Measurements from ENCODE around the gene KRT36. TPM values are rescaled to one million over a fixed set of nuclear protein-coding genes. Genes with fewer than 3 reads are reported as not detected.

Gene KRT36
- total RNA-seq, 1 experiment from 2014 or later: not detected

DNA sequence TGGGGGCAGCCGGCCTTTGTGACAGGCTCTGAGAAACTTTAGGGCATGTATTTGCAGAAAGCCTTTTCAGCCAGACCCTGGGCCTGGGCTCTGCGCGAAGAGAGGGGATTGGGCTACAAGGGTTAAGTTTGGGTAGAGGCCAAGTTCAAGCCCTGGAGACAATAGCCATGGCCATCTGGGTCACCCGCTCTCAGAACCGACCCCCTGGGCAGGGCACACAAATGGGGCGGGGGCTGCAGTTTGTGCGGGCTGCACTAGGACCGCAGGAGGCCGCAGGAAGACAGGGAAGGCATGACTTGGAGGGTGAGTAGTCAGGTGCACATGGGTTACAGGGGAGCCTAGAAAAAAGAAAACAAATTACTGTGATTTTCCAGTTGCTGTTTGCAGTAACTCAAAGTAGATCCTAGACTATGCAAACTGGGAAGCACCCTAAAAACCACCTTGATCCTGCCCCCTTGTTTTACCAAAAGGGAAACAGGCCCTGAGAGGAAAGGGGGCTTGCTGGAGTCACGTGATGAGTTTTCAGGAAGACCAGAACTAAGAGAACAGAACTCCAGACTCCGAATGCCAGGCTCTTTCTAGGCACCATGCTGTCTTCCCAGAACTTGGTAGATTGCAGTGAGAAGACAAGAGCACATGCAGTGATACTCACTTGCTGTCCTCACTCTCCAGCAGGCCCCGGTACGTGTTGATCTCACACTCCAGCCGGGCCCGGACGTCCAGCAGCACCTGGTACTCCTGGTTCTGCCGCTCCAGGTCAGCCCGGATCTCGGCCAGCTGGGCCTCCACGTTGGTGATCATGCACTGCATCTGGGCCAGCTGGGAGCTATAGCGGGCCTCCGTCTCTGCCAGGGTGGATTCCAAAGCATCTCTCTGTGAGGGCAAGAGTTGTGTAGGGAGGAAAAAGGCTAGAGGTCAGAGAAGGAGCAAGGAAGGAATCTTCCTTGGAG lies 12.6 kb downstream of the KRT36 start:
- POLR2A ChIA-PET: no interaction called here
- Mint-ChIP-seq H3K9me3 (ENCODE audit: unreplicated experiment) (no peaks in the 10 kb centered on the region), H3K27me3 (ENCODE audit: insufficient read depth, unreplicated experiment) (no peaks in the 10 kb centered on the region), H3K4me1 (ENCODE audit: low read depth, unreplicated experiment) (no peaks in the 10 kb centered on the region), H3K27ac (ENCODE audit: unreplicated experiment) (no peak overlapping the region), H3K36me3 (ENCODE audit: insufficient read depth, unreplicated experiment) (no peaks in the 10 kb centered on the region), H3K4me3 (ENCODE audit: unreplicated experiment) (no peak overlapping the region)
- TF ChIP-seq, protein P1, sequence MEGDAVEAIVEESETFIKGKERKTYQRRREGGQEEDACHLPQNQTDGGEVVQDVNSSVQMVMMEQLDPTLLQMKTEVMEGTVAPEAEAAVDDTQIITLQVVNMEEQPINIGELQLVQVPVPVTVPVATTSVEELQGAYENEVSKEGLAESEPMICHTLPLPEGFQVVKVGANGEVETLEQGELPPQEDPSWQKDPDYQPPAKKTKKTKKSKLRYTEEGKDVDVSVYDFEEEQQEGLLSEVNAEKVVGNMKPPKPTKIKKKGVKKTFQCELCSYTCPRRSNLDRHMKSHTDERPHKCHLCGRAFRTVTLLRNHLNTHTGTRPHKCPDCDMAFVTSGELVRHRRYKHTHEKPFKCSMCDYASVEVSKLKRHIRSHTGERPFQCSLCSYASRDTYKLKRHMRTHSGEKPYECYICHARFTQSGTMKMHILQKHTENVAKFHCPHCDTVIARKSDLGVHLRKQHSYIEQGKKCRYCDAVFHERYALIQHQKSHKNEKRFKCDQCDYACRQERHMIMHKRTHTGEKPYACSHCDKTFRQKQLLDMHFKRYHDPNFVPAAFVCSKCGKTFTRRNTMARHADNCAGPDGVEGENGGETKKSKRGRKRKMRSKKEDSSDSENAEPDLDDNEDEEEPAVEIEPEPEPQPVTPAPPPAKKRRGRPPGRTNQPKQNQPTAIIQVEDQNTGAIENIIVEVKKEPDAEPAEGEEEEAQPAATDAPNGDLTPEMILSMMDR (IDR thresholded peaks at IDR 0.05; ENCODE audit: insufficient read depth in 1 of 2, low read depth in 1 of 2, low read length in 1 of 2, severe bottlenecking in 1 of 2, unreplicated experiment in 1 of 2): no peak
- no peaks in the 10 kb centered on the region for H3K4me1 ChIP-seq
- H3K27me3 ChIP-seq (replicated peaks; ENCODE audit: control insufficient read depth, insufficient read depth, low read length): no peaks in the 10 kb centered on the region
- H3K36me3 ChIP-seq (ENCODE audit: control insufficient read depth, insufficient read depth, low read length): no peaks in the 10 kb centered on the region
- BruUV-seq (replicated peaks): no TSS peak
- H3K4me3 ChIP-seq (ENCODE audit: low read depth, low read length): no peak overlapping the region
- CTCF ChIA-PET: interaction anchor here (1.2 kb wide), 1 partner anchor 189 kb away, joined by 4 read pairs; no protein-coding TSS in a partner anchor
- no peaks in the 10 kb centered on the region for H3K9me3 ChIP-seq
- DNase-seq: no peak
- intact Hi-C loops (cut with micrococcal nuclease; ENCODE audit: unreplicated experiment): no loop called here

DNA sequence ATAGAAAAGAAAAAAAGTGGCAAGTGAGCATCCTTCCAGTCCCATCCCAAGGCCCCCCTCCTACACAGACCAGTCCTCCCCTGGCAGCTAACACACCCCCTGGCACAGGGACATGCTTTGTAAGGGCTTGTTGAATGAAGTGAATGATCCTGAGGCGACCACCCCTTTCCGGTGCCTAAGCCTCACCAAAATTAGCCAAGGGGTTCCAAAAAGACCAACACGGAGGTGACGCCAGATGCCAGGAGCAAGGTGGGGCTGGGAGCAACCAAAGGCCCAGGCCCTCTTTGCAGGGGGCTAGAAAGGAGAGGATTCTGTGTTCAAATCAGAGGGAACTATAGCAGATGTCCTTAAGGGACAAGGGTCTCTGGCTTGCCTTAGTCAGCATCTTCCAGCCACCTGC lies 14.3 kb downstream of the KRT36 start:
- ChIA-PET POLR2A (no interaction called here), CTCF (no interaction called here)
- Histone ChIP-seq H3K4me3 (ENCODE audit: low read depth, low read length) (no peak overlapping the region), H3K4me1 (no peaks in the 10 kb centered on the region), H3K27me3 (replicated peaks; ENCODE audit: control insufficient read depth, insufficient read depth, low read length) (no peaks in the 10 kb centered on the region), H3K9me3 (no peaks in the 10 kb centered on the region), H3K36me3 (ENCODE audit: control insufficient read depth, insufficient read depth, low read length) (no peaks in the 10 kb centered on the region)
- intact Hi-C loops (cut with micrococcal nuclease; ENCODE audit: unreplicated experiment): no loop called here
- Mint-ChIP-seq H3K4me3 (ENCODE audit: unreplicated experiment) (no peak overlapping the region), H3K27me3 (ENCODE audit: insufficient read depth, unreplicated experiment) (no peaks in the 10 kb centered on the region), H3K4me1 (ENCODE audit: low read depth, unreplicated experiment) (no peaks in the 10 kb centered on the region), H3K9me3 (ENCODE audit: unreplicated experiment) (no peaks in the 10 kb centered on the region), H3K27ac (ENCODE audit: unreplicated experiment) (no peak overlapping the region), H3K36me3 (ENCODE audit: insufficient read depth, unreplicated experiment) (no peaks in the 10 kb centered on the region)
- DNase-seq: no peak
- BruUV-seq (replicated peaks): no TSS peak
- TF ChIP-seq, protein P1 (IDR thresholded peaks at IDR 0.05; ENCODE audit: insufficient read depth in 1 of 2, low read depth in 1 of 2, low read length in 1 of 2, severe bottlenecking in 1 of 2, unreplicated experiment in 1 of 2): no peak

DNA sequence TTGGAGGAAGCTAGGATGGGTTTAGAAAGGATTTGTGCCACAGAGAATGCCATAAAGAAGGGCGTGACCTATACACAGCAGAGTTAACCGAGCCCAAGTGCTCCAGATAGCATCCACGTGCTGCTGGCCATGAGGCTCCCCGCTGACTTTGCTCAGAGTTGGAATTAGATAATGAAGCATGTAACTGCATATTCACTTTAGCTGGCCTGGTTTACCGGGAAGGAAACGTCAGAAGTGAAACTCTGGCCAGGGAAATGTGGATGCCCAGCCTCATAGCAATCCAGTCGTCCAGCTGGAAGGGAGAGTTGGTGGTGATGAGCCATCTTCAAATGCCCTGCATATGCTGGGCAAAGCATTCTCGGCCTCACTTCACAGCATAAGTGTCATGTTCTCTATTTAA lies 14.8 kb downstream of the KRT36 start:
- H3K27ac Mint-ChIP-seq (ENCODE audit: unreplicated experiment): no peak overlapping the region
- no peak for DNase-seq
- POLR2A ChIA-PET: no interaction called here
- H3K4me3 Mint-ChIP-seq (ENCODE audit: unreplicated experiment): no peak overlapping the region
- TF ChIP-seq, protein P1 (IDR thresholded peaks at IDR 0.05; ENCODE audit: insufficient read depth in 1 of 2, low read depth in 1 of 2, low read length in 1 of 2, severe bottlenecking in 1 of 2, unreplicated experiment in 1 of 2): no peak
- H3K27me3 Mint-ChIP-seq (ENCODE audit: insufficient read depth, unreplicated experiment): no peaks in the 10 kb centered on the region
- Histone ChIP-seq H3K27me3 (replicated peaks; ENCODE audit: control insufficient read depth, insufficient read depth, low read length) (no peaks in the 10 kb centered on the region), H3K9me3 (no peaks in the 10 kb centered on the region), H3K4me1 (no peaks in the 10 kb centered on the region), H3K4me3 (ENCODE audit: low read depth, low read length) (no peak overlapping the region), H3K36me3 (ENCODE audit: control insufficient read depth, insufficient read depth, low read length) (no peaks in the 10 kb centered on the region)
- intact Hi-C loops (cut with micrococcal nuclease; ENCODE audit: unreplicated experiment): no loop called here
- H3K4me1 Mint-ChIP-seq (ENCODE audit: low read depth, unreplicated experiment): no peaks in the 10 kb centered on the region
- CTCF ChIA-PET: no interaction called here
- no TSS peak for BruUV-seq (replicated peaks)
- H3K9me3 Mint-ChIP-seq (ENCODE audit: unreplicated experiment): no peaks in the 10 kb centered on the region
- H3K36me3 Mint-ChIP-seq (ENCODE audit: insufficient read depth, unreplicated experiment): no peaks in the 10 kb centered on the region

All from Caco-2 (cell line).